ENCODE data around the gene KLF3. TPM values are rescaled to one million over a fixed set of nuclear protein-coding genes. Genes with fewer than 3 reads are reported as not detected.

KLF3 gene
- total RNA-seq, 1 experiment from 2014 or later = 29.0 TPM

DNA sequence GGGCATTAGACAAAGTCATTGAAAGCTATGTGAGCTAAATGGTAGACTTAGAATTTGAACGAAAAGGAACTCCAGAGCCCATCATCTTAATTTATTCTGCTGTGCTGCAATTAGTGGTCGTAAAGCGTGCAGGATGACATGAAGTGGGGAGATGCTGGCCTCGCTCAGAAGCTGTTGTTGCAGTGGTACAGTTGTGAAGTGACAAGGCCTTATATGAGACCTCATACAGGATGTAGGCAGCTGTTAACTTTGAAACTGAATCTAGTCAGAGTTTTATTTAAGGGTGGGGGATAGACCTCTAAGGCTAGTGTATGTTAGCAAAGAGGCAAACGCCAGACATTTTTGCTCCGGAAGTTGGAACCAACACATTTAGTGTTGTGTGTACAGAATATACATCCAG lies 13.4 kb downstream of the KLF3 start:
- WGBS (ENCODE audit: extremely low coverage, insufficient read length, low lambda C conversion rate) = no CpG with 5 or more reads among the region's 6 CpGs
- Histone ChIP-seq H2BK12ac (ENCODE audit: insufficient read length, low read depth, low read length) (no peak overlapping the region), H3K4ac (ENCODE audit: low read depth, low read length) (no peak overlapping the region), H3K4me1 (ENCODE audit: insufficient read depth, low read length) (peaks cover 15% of the 10 kb centered on the region), H3K27me3 (ENCODE audit: insufficient read depth, low read length) (no peaks in the 10 kb centered on the region), H3K23me2 (ENCODE audit: insufficient read length, low read depth, low read length, poor library complexity, severe bottlenecking) (no peaks in the 10 kb centered on the region), H3K23ac (ENCODE audit: insufficient read length, low read depth, low read length) (no peak overlapping the region), H4K8ac (replicated peaks; ENCODE audit: insufficient read length, low read depth, low read length) (no peak overlapping the region), H3K56ac (ENCODE audit: insufficient read length, low read depth, low read length) (no peak overlapping the region), H3K18ac (ENCODE audit: insufficient read length, low read depth, low read length) (no peak overlapping the region), H4K5ac (ENCODE audit: insufficient read length, low read depth, low read length) (no peak overlapping the region), H2BK20ac (ENCODE audit: low read depth, low read length, poor library complexity, severe bottlenecking) (no peak overlapping the region), H3K27ac (ENCODE audit: insufficient read length, low read depth, low read length) (no peak overlapping the region), H2AFZ (ENCODE audit: low read length) (no peak overlapping the region), H3K14ac (ENCODE audit: insufficient read depth, low read length) (no peak overlapping the region), H3K9ac (ENCODE audit: extremely low read depth, insufficient read length, low read length) (no peak overlapping the region), H4K20me1 (ENCODE audit: control insufficient read depth, insufficient read depth, insufficient read length) (no peaks in the 10 kb centered on the region), H3K9me3 (ENCODE audit: control insufficient read depth, low read depth, low read length) (no peaks in the 10 kb centered on the region), H2BK15ac (ENCODE audit: low read depth, low read length) (no peak overlapping the region), H2BK5ac (ENCODE audit: insufficient read length, low read length) (no peak overlapping the region), H3K79me2 (ENCODE audit: insufficient read depth, low read length) (peaks cover 10% of the 10 kb centered on the region; the same call in 1 of the 2 replicates), H4K91ac (ENCODE audit: insufficient read length, low read depth, low read length) (no peak overlapping the region), H2BK120ac (ENCODE audit: low read depth, low read length, poor library complexity, severe bottlenecking) (no peak overlapping the region), H2AK5ac (ENCODE audit: insufficient read length, low read length) (no peak overlapping the region), H3T11ph (ENCODE audit: low read length) (no peak overlapping the region), H3K4me2 (ENCODE audit: insufficient read depth, insufficient read length, low read length) (no peak overlapping the region), H3K79me1 (ENCODE audit: insufficient read depth, low read depth, low read length, poor library complexity, severe bottlenecking) (no peaks in the 10 kb centered on the region)
- peaks cover 31 to 33% of the 10 kb centered on the region in 2 experiments for H3K4me1 Mint-ChIP-seq
- H3K4me3 Mint-ChIP-seq = no peak overlapping the region
- DNase-seq = no peak
- TF ChIP-seq, protein P1, sequence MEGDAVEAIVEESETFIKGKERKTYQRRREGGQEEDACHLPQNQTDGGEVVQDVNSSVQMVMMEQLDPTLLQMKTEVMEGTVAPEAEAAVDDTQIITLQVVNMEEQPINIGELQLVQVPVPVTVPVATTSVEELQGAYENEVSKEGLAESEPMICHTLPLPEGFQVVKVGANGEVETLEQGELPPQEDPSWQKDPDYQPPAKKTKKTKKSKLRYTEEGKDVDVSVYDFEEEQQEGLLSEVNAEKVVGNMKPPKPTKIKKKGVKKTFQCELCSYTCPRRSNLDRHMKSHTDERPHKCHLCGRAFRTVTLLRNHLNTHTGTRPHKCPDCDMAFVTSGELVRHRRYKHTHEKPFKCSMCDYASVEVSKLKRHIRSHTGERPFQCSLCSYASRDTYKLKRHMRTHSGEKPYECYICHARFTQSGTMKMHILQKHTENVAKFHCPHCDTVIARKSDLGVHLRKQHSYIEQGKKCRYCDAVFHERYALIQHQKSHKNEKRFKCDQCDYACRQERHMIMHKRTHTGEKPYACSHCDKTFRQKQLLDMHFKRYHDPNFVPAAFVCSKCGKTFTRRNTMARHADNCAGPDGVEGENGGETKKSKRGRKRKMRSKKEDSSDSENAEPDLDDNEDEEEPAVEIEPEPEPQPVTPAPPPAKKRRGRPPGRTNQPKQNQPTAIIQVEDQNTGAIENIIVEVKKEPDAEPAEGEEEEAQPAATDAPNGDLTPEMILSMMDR (conservative IDR thresholded peaks at IDR 0.05) = no peak
- 0 out of 7 replicates have a peak overlapping the region, but pooled peaks of 1 of the 3 experiments have one; percentile 5 for H3K27ac Mint-ChIP-seq
- H3K27me3 Mint-ChIP-seq (ENCODE audit: low read depth) = no peaks in the 10 kb centered on the region
- peaks cover 16 to 35% (median 22%) of the 10 kb centered on the region in 3 experiments for H3K36me3 Mint-ChIP-seq (ENCODE audit: insufficient read depth in 1 of 3, low read depth in 3 of 3)
- H3K9me3 Mint-ChIP-seq = no peaks in the 10 kb centered on the region; a peak in 1 of 5 replicates
